ENCODE results near the gene RPSA.
A peak's percentile ranks its signal among the peaks of the same experiment; 100 is the strongest.
"Not testable (repeated sequence)": the region's sequence is repeated elsewhere in the genome, so short reads cannot be mapped to it uniquely, and the experiment has no call there.

The RPSA gene

GRCh38 chr3:39423436-39423970, 17.0 kb downstream of the RPSA start:
- no peak for DNase-seq

GRCh38 chr3:39426312-39426711, 19.8 kb downstream of the RPSA start:
- DNase-seq, result no peak

GRCh38 chr3:39427506-39427905, 21.0 kb downstream of the RPSA start:
- no peak for DNase-seq

- no peak for DNase-seq
These were observed 22.3 kb downstream of the RPSA start for GRCh38 chr3:39428745-39429201.

GRCh38 chr3:39429466-39429865, 22.9 kb downstream of the RPSA start:
- no peak for DNase-seq

GRCh38 chr3:39432342-39432741, 25.8 kb downstream of the RPSA start:
- no peak for DNase-seq

GRCh38 chr3:39433642-39434041, 27.1 kb downstream of the RPSA start:
- no peak for DNase-seq

- DNase-seq, result no peak
These were observed 28.1 kb downstream of the RPSA start for GRCh38 chr3:39434574-39434973.

- DNase-seq, result no peak
These were observed 28.7 kb downstream of the RPSA start for GRCh38 chr3:39435006-39435748.

GRCh38 chr3:39438880-39439279, 32.4 kb downstream of the RPSA start:
- DNase-seq, result no peak

- no peak for DNase-seq
These were observed 33.8 kb downstream of the RPSA start for GRCh38 chr3:39440316-39440715.

- no peak for DNase-seq
These were observed 37.0 kb downstream of the RPSA start for GRCh38 chr3:39443530-39443929.

GRCh38 chr3:39445927-39446326, 39.4 kb downstream of the RPSA start:
- DNase-seq, result no peak

- DNase-seq, result no peak
These were observed 39.9 kb downstream of the RPSA start for GRCh38 chr3:39446444-39446843.

- DNase-seq, result peak; percentile 56
These were observed 41.3 kb downstream of the RPSA start for GRCh38 chr3:39447637-39448483.

GRCh38 chr3:39448506-39449233, 42.1 kb downstream of the RPSA start:
- DNase-seq, result no peak

- DNase-seq, result no peak
These were observed 43.3 kb downstream of the RPSA start for GRCh38 chr3:39449796-39450195.

- no peak for DNase-seq
These were observed 46.6 kb downstream of the RPSA start for GRCh38 chr3:39453134-39453533.

- DNase-seq, result not testable (repeated sequence)
These were observed 47.4 kb downstream of the RPSA start for GRCh38 chr3:39453872-39454271.

GRCh38 chr3:39454591-39455217, 48.2 kb downstream of the RPSA start:
- DNase-seq, result no peak

GRCh38 chr3:39456159-39456558, 49.6 kb downstream of the RPSA start:
- DNase-seq, result no peak

- no peak for DNase-seq
These were observed 50.8 kb downstream of the RPSA start for GRCh38 chr3:39457361-39457760.

GRCh38 chr3:39458579-39458978, 52.1 kb downstream of the RPSA start:
- DNase-seq, result not testable (repeated sequence)
